HG03469 (cell line): ENCODE data around the gene ROGDI.

Experiments
- ATAC-seq: cut with Tn5 transposase; IDR thresholded peaks from one replicate; pipeline ENCODE4 v1.9.1; 2021; ENCODE audit warnings: mild to moderate bottlenecking, moderate library complexity, moderate number of reproducible peaks; ENCODE audit not compliant: unreplicated experiment

The ROGDI gene, protein sequence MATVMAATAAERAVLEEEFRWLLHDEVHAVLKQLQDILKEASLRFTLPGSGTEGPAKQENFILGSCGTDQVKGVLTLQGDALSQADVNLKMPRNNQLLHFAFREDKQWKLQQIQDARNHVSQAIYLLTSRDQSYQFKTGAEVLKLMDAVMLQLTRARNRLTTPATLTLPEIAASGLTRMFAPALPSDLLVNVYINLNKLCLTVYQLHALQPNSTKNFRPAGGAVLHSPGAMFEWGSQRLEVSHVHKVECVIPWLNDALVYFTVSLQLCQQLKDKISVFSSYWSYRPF

DNA sequence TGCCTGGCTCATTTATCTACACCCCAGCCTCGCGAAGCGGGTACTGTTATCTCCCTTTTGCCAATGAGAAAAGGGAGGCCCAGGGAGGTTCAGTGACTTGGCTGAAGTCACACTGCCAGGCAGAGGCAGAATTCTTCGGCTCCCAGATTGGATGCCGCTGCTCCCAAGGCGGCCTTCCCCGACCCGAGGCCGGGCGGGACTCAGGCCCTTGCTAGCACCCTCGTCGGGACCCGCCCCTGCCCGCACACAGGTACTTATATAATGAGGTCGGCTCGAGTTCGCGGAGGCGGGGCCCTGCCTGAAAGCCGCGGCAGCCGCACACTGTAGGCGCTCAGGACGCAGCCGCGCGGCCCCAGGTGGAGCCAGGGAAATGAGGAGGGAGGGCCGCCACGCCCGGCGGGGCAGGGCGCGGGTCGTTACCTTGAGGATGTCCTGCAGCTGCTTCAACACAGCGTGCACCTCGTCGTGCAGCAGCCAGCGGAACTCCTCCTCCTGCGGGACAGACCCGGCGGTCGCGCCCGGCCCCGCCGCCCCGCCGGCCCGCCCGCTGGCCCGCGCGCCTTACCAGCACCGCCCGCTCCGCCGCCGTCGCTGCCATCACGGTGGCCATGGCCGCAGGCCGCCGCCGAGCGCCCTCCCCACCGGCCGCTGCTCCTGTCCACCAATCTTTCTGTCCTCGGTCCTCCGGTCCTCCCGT lies at the start of gene ROGDI:
Gene ROGDI, minus strand, starts transcription at position 672 of the 697 bp plus-strand sequence. Its CDS starts 62 bp downstream, at position 610.
- peak; percentile 35 for ATAC-seq

GRCh38 chr16:4850211-4850610 lies 47.8 kb upstream of the ROGDI start:
- no peak for ATAC-seq

DNA sequence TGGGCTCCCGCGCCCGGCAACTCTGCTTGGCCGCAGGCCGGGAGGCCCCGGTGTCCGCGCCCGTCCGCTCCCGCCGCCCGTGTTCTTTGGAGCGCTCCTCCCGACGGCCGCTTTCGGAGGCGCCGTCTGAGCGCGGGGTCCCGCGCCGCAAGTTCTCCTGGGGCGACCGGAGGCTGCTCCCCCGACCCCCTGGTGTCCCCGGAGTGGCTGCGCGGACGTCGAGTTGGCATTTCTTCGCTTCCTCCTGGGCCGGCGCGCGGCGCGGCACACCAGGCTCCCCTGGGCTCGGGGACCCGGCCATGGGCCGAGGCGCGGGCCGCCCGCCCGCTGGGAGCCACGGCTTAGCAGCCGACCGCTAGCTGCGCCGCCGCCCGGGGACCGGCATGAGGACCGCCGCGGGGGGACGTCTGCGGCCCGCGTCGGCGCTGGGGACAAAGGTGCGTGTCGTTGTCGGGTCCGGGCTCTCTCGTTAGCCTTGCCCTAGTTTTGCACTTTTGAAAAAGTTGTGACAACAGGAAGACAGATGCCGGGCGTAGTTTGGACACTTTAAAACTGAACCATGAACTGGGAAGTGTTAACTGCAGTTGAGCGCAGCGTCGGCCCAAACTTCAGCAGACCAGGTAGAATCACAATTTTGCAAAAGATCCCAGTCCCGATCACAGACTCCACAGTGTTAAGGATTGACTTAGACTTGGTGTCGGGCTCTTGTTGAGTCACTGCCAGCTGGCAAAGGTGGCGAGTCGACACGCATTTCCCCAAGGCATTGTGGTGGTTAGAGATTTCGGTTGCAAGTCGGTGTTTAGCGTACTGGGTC lies 45.5 kb upstream of the ROGDI start:
- ATAC-seq, result peak; percentile 12

DNA sequence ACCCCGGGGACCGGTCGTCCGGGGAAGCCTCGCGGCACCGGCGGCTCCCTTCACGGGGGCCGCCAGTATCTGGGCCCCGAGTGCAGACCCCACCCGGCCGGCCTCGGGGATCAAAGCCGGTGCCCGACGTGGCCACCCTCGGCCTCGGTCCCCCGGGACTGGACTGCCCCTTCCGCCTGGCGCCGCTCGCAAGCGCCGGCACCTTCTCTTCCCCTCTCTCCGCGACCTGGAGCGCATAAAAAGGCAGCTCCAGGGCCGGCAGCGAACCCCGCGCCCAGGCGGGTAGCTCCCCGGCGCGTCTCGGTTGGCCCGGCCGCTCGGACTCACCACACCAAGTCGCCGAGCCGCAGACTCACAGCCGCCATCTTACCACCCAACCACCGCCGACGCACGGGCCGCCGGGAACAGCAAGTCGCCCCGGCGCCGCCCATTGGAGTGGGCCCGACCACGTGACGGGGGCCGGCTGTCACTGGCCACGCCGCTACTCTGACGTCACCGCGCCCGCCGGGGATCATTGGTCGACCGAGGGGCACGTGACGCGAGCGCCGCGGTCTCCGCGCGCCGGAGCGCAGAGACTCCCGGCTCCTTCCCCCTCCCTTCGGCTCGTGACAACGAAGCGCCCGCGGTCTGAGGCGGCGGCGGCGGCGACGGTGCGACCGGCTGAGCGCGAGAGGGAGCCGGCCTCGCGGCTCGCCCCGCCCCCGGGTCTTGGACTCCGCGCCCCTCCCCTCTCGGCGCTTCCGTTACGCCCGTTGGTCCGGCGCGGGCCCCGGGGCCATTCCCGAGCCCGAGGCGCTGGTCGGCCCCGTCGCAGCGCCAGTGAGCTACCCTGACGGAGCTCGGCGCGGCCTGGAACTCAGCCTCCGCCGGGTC lies 44.7 kb upstream of the ROGDI start, which contains the start of the genes GLYR1 and UBN1:
Gene GLYR1, minus strand, starts transcription at position 388 of the 873 bp plus-strand sequence. Its CDS starts 23 bp downstream, at position 365.
Gene UBN1, plus strand, starts transcription at position 581 of the 873 bp plus-strand sequence. CDS start 5,437 bp downstream, outside the sequence.
- ATAC-seq, result peak; percentile 61

GRCh38 chr16:4846503-4846900 lies 44.1 kb upstream of the ROGDI start:
- ATAC-seq, result peak; percentile 16

DNA sequence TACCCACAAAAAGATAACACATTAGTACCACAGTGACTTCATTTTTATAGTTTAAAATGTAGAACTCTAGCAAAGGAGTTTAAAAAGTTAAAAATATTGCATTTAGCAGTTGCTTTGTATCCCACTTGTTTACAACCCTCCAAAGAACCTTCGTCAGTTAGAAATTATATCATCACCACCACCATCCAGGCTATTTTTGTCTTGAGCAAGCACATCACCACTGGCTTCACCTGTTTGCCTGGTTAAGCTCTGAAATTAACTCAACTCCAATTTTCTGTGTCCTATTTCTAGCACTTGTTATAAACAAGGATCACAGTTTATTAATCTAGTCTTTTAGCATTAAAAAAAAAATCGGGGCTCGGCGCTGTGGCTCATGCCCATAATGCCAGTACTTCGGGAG lies 38.6 kb upstream of the ROGDI start:
- no peak for ATAC-seq

DNA sequence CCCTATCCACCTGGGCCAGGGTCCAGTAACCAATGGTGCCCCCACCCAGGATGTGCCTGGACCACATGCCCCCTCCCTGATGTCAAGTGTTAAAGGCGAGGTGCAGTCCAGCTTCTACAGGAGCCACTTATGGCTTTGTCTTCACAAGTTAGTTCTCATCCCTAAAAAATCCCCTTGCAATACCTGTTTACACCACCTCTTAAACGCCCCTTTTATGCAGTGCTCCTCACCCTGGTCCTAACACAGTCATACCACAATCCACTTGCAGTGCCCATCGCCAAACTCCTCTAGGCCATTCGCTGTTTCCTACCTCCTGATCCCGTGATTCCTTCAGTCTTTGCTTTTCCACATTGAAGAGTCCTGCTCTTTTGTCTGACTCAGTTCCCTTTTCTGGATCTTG lies 37.5 kb upstream of the ROGDI start:
- no peak for ATAC-seq

GRCh38 chr16:4837733-4838501 lies 35.5 kb upstream of the ROGDI start:
- no peak for ATAC-seq

DNA sequence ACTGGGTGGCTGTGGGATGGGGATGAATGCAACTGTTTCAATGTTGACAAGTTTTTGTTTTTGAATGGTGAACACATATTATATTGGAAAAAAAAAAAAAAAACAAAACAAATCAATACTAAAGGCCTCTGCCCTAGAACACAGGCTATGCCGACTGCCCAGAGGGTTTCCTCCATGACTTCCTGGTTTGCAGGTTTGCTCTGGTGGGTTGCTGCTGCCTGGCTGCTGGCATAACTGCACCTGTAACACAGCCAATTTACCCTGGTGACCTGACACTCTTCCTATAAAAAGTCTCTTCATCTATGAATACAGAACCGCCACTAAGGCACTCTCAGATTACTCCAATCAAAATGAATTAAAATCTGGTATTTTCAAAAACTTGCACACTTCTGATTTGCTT lies 34.3 kb upstream of the ROGDI start:
- no peak for ATAC-seq

DNA sequence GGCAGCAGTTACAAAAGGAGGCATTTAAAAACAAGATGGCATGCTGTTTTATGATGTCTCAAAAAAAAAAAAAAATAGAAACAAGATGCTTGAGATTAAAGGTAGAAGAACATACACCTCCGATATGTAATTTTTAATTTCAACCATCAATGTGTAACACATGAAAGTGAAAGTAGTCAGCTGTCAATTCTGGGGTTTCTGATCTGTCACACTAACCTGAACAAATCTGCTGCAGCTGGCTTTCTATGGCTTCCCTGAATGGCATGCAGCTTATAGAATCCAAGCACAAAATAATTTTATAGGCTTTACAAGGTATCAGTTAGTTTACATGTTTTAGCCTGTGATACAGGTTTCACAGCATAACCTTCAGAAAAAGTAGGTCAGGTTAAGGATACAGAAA lies 31.2 kb upstream of the ROGDI start:
- no peak for ATAC-seq

- no peak for ATAC-seq
Measured at GRCh38 chr16:4832698-4833343, 30.4 kb upstream of the ROGDI start.

GRCh38 chr16:4831616-4832015 lies 29.2 kb upstream of the ROGDI start:
- no peak for ATAC-seq

- no peak for ATAC-seq
Measured at GRCh38 chr16:4830408-4830807, 28.0 kb upstream of the ROGDI start.

GRCh38 chr16:4828567-4829321 lies 26.3 kb upstream of the ROGDI start:
- ATAC-seq, result no peak

DNA sequence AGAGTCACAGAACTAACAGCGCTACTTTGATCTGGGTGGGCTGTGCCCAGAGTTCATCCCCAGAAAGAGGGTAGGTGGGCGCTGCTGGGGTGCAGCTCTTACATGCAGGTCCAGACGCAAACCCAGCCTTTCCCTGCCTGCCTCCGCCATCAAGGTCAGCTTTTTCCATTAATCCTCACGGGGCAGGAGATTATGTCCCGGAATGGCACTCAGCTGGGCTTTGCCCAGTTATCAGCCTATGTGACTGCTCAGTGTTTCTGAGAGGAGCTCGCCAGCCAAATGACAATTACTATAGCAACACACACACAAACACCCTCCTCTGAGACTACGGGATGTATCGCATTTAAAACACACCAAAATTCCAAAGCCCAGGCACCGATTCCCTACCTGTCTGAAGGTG lies 24.5 kb upstream of the ROGDI start:
- no peak for ATAC-seq

DNA sequence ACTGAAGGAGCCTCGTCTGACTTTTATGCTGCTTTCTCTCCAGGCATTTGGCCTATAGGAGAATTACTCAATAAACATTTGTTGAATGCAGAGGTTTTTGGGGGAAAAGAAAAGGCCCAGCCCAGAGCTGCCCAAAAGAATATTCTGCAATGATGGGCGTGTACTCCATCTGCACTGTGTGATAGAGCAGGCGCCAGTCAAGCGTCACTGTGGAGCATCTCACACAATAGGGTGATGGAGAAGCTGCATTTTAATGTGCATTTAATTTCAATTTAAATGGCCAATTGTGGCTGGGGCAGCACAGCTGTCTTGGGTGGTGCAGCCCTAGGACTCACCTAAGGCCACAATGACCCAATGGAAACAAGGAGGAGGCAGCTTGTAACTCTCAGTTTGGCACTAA lies 24.1 kb upstream of the ROGDI start:
- ATAC-seq, result no peak

- no peak for ATAC-seq
Measured at GRCh38 chr16:4825196-4825595, 22.8 kb upstream of the ROGDI start.

DNA sequence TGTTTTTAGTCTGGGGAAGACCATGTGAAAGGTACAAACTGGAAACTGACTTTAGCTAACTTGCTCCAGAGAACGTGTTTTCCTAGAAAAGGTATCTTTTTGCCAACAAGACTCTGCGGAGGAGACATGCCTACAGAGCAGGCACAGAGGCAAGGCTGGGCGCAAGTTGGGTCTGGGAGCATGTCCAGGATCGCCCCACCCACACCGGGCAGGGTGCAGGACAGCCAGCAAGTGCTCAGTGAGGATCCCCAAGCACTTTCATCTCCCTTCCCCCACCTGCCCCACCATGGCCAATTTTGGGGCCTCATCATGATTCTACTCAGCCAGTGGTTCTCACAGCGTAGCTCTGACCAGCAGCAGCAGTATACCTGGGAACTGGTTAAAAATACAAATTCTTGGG lies 18.2 kb upstream of the ROGDI start:
- ATAC-seq, result no peak
